Fibroblast of lung (primary cell): ENCODE data around the gene MEOX2.

ENCODE experiments used
- CTCF ChIP-seq, 2 donors: IDR thresholded peaks in 1 of 2; conservative IDR thresholded peaks in 1 of 2; 1 replicate in 1 of 2; 2 replicates in 1 of 2; pipeline ENCODE4 v1.5.1; 2011 to 2012; ENCODE audit warnings: low read length in 2 of 2, control low read depth in 1 of 2, inconsistent platforms in 1 of 2, low read depth in 1 of 2, mild to moderate bottlenecking in 1 of 2
- EZH2 ChIP-seq: IDR thresholded peaks from 2 replicates; pipeline ENCODE4 v1.5.1; 2012; ENCODE audit warnings: low read length, control low read depth, mild to moderate bottlenecking; ENCODE audit errors: missing control alignments

DNA sequence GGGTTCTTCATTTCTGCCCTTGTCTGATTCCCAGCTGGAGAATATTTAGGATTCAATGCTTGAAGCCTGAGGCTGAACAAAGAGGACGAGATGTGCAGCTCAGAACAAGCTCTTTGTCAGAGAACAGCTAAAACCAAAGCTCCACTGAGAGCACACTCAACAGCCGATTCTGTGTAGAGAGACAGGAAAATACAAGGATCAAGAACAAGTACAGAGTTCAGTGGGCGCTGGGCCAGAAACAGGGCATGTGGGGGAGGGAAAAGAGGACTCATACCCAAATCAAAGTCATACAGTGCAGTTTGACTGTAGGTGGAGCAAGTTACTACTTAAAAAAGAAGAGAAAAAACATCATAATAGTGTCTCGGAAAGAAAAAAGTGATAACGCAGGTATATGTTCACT, 124.6 kb downstream of the MEOX2 start, which contains the start of gene AGMO:
- TF ChIP-seq CTCF (conservative IDR thresholded peaks at IDR 0.05 in 1 of 2, IDR thresholded peaks at IDR 0.05 in 1 of 2; ENCODE audit: low read depth in 1 of 2, low read length in 2 of 2): no peak
- TF ChIP-seq EZH2: no peak
